SK-N-SH (cell line): ENCODE measurements around the gene DENND2A. TPM values are rescaled to one million over a fixed set of nuclear protein-coding genes. Genes with fewer than 3 reads are reported as not detected.
"Not testable (repeated sequence)": the region's sequence is repeated elsewhere in the genome, so short reads cannot be mapped to it uniquely, and the experiment has no call there.

Experiments used
- CTCF ChIA-PET: fragments of 300-600, 350-600 bp; formaldehyde crosslinking; extraction: SDS; loops from one replicate; lab custom pipeline; 2021; lab: Yijun Ruan, JAX
- POLR2A ChIA-PET: fragments of 350-600 bp; sonication (Branson Sonifier 250); formaldehyde crosslinking; extraction: SDS; loops from one replicate; lab custom pipeline; 2020; ENCODE audit warnings: antibody characterized with exemption, inconsistent platforms; lab: Yijun Ruan, JAX
- DNase-seq: peaks from one replicate; pipeline ENCODE4 v3.0.0; 2012
- H2AFZ ChIP-seq: fragments of 200-600 bp; sonication (generic); 2 replicates; pipeline ENCODE4 v1.8.1; 2016; ENCODE audit warnings: antibody characterized with exemption, mild to moderate bottlenecking, low read depth
- H3F3A ChIP-seq: fragments of 200-600 bp; sonication (generic); replicated peaks from 2 replicates; pipeline ENCODE3; 2016; ENCODE audit warnings: antibody characterized with exemption, mild to moderate bottlenecking; ENCODE audit not compliant: insufficient read depth
- H3K27ac ChIP-seq, 2 experiments: fragments of 200-500 bp in 1 of 2; fragments of 200-600 bp in 1 of 2; sonication (Bioruptor generic) in 1 of 2; sonication (generic), shearing (Covaris generic) in 1 of 2; 2 replicates each; pipeline versions ENCODE4 v1.5.1 to v1.6.1; 2014 to 2016; ENCODE audit warnings: low read depth in 2 of 2, inconsistent platforms in 1 of 2, low read length in 1 of 2, mild to moderate bottlenecking in 1 of 2, mixed read lengths in 1 of 2
- H3K27me3 ChIP-seq: fragments of 200-600 bp; sonication (generic), shearing (Covaris generic); 2 replicates; pipeline ENCODE4 v1.6.1; 2016; ENCODE audit warnings: mixed run types; ENCODE audit not compliant: insufficient read depth
- H3K36me3 ChIP-seq, 2 experiments: fragments of 200-500 bp in 1 of 2; fragments of 200-600 bp in 1 of 2; sonication (Bioruptor generic) in 1 of 2; sonication (generic) in 1 of 2; replicated peaks in 1 of 2; 2 replicates each; pipeline versions ENCODE3 to v1.5.1; 2014 to 2016; ENCODE audit warnings: low read length in 1 of 2, mild to moderate bottlenecking in 1 of 2; ENCODE audit not compliant: insufficient read depth in 2 of 2, control insufficient read depth in 1 of 2
- H3K4me1 ChIP-seq, 2 experiments: fragments of 200-500 bp in 1 of 2; fragments of 200-600 bp in 1 of 2; sonication (Bioruptor generic) in 1 of 2; sonication (generic), shearing (Covaris generic) in 1 of 2; 2 replicates each; pipeline versions ENCODE4 v1.5.1 to v1.6.1; 2014 to 2016; ENCODE audit warnings: low read depth in 1 of 2, low read length in 1 of 2, mixed run types in 1 of 2; ENCODE audit not compliant: insufficient read depth in 2 of 2, control insufficient read depth in 1 of 2
- H3K4me2 ChIP-seq: fragments of 200-600 bp; sonication (generic), shearing (Covaris generic); 2 replicates; pipeline ENCODE4 v1.6.1; 2017; ENCODE audit warnings: mixed run types
- H3K4me3 ChIP-seq, 2 experiments: fragments of 200-500 bp in 1 of 2; fragments of 200-600 bp in 1 of 2; sonication (Bioruptor generic) in 1 of 2; sonication (generic), shearing (Covaris generic) in 1 of 2; 2 replicates each; pipeline versions ENCODE4 v1.5.1 to v1.8.1; 2014 to 2016; ENCODE audit warnings: low read depth in 2 of 2, inconsistent platforms in 1 of 2, low read length in 1 of 2, mild to moderate bottlenecking in 1 of 2, mixed read lengths in 1 of 2, moderate library complexity in 1 of 2
- H3K79me2 ChIP-seq: fragments of 200-600 bp; sonication (generic); 2 replicates; pipeline ENCODE4 v1.8.1; 2017; ENCODE audit warnings: mild to moderate bottlenecking; ENCODE audit not compliant: insufficient read depth
- H3K9ac ChIP-seq: fragments of 200-600 bp; sonication (generic); 2 replicates; pipeline ENCODE4 v1.6.1; 2017; ENCODE audit warnings: mixed run types
- H3K9me2 ChIP-seq: fragments of 200-600 bp; sonication (generic); 2 replicates; pipeline ENCODE4 v1.6.1; 2017; ENCODE audit warnings: mixed run types
- H3K9me3 ChIP-seq: fragments of 200-600 bp; sonication (generic); 2 replicates; pipeline ENCODE4 v1.6.1; 2017; ENCODE audit warnings: mixed run types, mild to moderate bottlenecking, moderate library complexity
- H4K20me1 ChIP-seq: fragments of 200-600 bp; sonication (generic); 2 replicates; pipeline ENCODE4 v1.6.1; 2017; ENCODE audit warnings: mild to moderate bottlenecking, mixed run types; ENCODE audit not compliant: insufficient read depth
- EP300 ChIP-seq, 2 experiments: IDR thresholded peaks; 2 replicates each; pipeline versions ENCODE4 v1.4.0 to v1.6.1; 2012; ENCODE audit warnings: borderline replicate concordance in 1 of 2, low read depth in 1 of 2, low read length in 1 of 2
- EZH2phosphoT487 ChIP-seq: fragments of 200-600 bp; sonication (generic); IDR thresholded peaks from 2 replicates; pipeline ENCODE4 v1.6.1; 2017; ENCODE audit warnings: low read depth, mixed run types, mild to moderate bottlenecking, antibody characterized with exemption, moderate library complexity, borderline replicate concordance
- FOXJ3 ChIP-seq: sonication (generic); formaldehyde crosslinking; IDR thresholded peaks from 2 replicates; pipeline ENCODE4 v1.5.1; 2020; ENCODE audit warnings: mild to moderate bottlenecking, missing genetic modification reagents
- FOXM1 ChIP-seq: IDR thresholded peaks from 2 replicates; pipeline ENCODE4 v1.4.0; 2012; ENCODE audit warnings: low read depth, mild to moderate bottlenecking
- MXI1 ChIP-seq: IDR thresholded peaks from 2 replicates; pipeline ENCODE4 v1.6.1; 2012; ENCODE audit warnings: mild to moderate bottlenecking, low read depth, low read length, improper control_type of control experiment
- RAD21 ChIP-seq: IDR thresholded peaks from 2 replicates; pipeline ENCODE4 v1.6.1; 2012; ENCODE audit warnings: mild to moderate bottlenecking, low read length
- YY1 ChIP-seq: IDR thresholded peaks from 2 replicates; pipeline ENCODE4 v1.4.0; 2012; ENCODE audit warnings: low read depth, mild to moderate bottlenecking
- WGBS: methylation state at CpG from one replicate; pipeline ENCODE4 v1.1.6; 2017; ENCODE audit warnings: low lambda C conversion rate; 5-methylcytosine and 5-hydroxymethylcytosine counted together
- polyA plus RNA-seq, 3 experiments: library from polyadenylated mRNA; depleted of rRNA; stranded (reverse); fragments of >200 nt; gene quantifications; 2 replicates each; pipeline ENCODE4 v1.2.3, GENCODE V29; 2012
- TF ChIP-seq, protein P1 (sequence below): IDR thresholded peaks from 2 replicates; pipeline ENCODE4; 2012
- TF ChIP-seq, protein P2 (sequence below): IDR thresholded peaks from 2 replicates; pipeline ENCODE4 v1.4.0; 2012; ENCODE audit warnings: low read depth, borderline replicate concordance
- TF ChIP-seq, protein P3 (sequence below): fragments of 150-350 bp; IDR thresholded peaks from 2 replicates; pipeline ENCODE4 v1.6.1; 2016; ENCODE audit warnings: mild to moderate bottlenecking, low read depth, low read length

The DENND2A gene
- polyA plus RNA-seq, 1 of the 3 experiments (the other 2 are of a cell fraction), result 3.5 TPM

DNA sequence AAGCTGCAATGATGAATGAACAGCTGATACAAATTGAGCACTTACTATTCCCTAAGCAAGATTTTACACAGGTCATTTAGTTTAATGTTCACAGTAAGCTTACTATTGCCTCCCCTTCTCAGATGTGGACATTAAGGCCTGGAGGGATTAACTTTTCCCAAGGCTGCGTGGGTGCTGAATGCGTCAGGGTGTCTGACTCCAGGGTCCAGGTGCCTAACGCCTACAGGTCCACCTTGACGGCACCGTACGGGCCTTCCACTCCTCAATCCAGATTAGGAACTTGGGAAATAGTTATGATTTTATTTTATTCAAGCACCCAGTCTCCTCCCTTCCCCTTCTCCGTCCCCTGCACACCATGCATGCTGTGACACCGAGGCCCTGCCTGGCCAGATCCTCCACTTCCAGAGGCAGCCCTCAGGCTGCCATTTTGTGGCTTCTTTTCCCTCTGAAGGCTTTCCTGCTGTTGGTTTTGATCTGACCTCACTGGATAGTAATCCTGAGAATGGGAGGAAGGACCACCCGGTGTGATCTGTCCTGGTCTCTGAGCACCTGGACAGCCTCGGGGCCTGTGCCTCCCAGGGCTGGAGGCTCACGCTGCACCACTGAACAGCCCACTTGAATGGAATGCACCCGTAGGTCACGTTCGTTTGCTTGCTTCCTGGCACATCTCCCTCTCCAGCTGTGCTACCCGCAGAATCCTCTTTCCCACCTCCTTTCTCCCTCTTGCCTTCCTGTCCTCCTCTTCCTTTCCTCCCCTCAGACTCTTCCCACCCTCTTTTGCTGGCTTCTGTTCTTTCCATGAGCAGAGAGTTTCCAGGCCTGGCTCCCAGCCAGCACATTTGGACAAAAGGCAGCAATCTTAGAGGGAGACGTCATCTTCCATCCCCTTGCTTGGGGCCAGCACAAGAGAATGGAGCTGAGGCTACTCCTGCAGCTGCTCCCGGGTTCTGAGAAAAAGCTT, 14.4 kb downstream of the DENND2A start (continued):
- TF ChIP-seq EZH2phosphoT487 (no peak), EP300 (IDR thresholded peaks at IDR 0.05; ENCODE audit: borderline replicate concordance in 1 of 2, low read depth in 1 of 2, low read length in 1 of 2) (peak in 1 of 2 experiments; percentile 37; a peak in 1 of 4 replicates), MXI1 (no peak), FOXM1 (no peak), RAD21 (no peak), FOXJ3 (CRISPR knock-in tag) (no peak), YY1 (peak; percentile 62; the same call in 1 of the 2 replicates)
- TF ChIP-seq, protein P1, sequence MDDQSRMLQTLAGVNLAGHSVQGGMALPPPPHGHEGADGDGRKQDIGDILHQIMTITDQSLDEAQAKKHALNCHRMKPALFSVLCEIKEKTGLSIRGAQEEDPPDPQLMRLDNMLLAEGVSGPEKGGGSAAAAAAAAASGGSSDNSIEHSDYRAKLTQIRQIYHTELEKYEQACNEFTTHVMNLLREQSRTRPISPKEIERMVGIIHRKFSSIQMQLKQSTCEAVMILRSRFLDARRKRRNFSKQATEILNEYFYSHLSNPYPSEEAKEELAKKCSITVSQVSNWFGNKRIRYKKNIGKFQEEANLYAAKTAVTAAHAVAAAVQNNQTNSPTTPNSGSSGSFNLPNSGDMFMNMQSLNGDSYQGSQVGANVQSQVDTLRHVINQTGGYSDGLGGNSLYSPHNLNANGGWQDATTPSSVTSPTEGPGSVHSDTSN, result no peak; the same call in 1 of the 2 replicates
- TF ChIP-seq, protein P2, sequence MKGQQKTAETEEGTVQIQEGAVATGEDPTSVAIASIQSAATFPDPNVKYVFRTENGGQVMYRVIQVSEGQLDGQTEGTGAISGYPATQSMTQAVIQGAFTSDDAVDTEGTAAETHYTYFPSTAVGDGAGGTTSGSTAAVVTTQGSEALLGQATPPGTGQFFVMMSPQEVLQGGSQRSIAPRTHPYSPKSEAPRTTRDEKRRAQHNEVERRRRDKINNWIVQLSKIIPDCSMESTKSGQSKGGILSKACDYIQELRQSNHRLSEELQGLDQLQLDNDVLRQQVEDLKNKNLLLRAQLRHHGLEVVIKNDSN, result no peak
- TF ChIP-seq, protein P3, sequence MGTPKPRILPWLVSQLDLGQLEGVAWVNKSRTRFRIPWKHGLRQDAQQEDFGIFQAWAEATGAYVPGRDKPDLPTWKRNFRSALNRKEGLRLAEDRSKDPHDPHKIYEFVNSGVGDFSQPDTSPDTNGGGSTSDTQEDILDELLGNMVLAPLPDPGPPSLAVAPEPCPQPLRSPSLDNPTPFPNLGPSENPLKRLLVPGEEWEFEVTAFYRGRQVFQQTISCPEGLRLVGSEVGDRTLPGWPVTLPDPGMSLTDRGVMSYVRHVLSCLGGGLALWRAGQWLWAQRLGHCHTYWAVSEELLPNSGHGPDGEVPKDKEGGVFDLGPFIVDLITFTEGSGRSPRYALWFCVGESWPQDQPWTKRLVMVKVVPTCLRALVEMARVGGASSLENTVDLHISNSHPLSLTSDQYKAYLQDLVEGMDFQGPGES, result no peak

DNA sequence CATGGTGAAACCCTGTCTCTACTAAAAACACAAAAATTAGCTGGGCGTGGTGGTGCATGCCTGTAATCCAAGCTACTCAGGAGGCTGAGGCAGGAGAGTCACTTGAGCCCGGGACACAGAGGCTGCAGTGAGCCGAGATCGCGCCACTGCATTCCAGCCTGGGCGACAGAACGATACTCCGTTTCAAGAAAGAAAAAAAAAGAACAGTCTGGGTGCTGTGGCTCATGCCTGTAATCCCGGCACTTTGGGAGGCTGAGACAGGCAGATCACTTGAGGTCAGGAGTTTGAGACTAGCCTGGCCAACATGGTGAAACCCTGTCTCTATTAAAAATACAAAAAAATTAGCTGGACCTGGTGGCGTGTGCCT, 15.4 kb downstream of the DENND2A start:
- H3K27me3 ChIP-seq, H3K9ac ChIP-seq, DNase-seq, H3K9me3 ChIP-seq, H3K4me2 ChIP-seq, H3K27ac ChIP-seq, H3K79me2 ChIP-seq, H2AFZ ChIP-seq, H3K4me3 ChIP-seq, H4K20me1 ChIP-seq, H3K36me3 ChIP-seq, H3F3A ChIP-seq, H3K9me2 ChIP-seq: not testable (repeated sequence)
- peaks cover 4 to 15% of the 10 kb centered on the region in 2 experiments; a peak in 2 of 4 replicates for H3K4me1 ChIP-seq
- CTCF ChIA-PET, result interaction anchor here (1.1 to 2.6 kb wide), 2 partner anchors 28 to 107 kb away, joined by 5 to 11 read pairs; no protein-coding TSS in a partner anchor
- whole genome bisulfite sequencing, result 96% methylated on average over 10 of the region's 10 CpGs
- POLR2A ChIA-PET, result interaction anchor here (0.7 kb wide), 1 partner anchor 77 kb away, joined by 4 read pairs; no protein-coding TSS in a partner anchor
